HEK293T (cell line): ENCODE data around the gene P4HA1.

Experiments used
- CTCF ChIA-PET: fragments of 350-600 bp; formaldehyde crosslinking; extraction: SDS; loops from one replicate; lab custom pipeline; 2021; ENCODE audit warnings: antibody characterized with exemption, inconsistent platforms; lab: Yijun Ruan, JAX
- POLR2A ChIA-PET: fragments of 350-600 bp; formaldehyde crosslinking; extraction: SDS; loops from one replicate; lab custom pipeline; 2020; ENCODE audit warnings: antibody characterized with exemption, inconsistent platforms; lab: Yijun Ruan, JAX
- DNase-seq: peaks from one replicate; pipeline ENCODE4 v3.0.0; 2012; ENCODE audit warnings: mixed read lengths; ENCODE audit errors: extremely low spot score
- ARNT ChIP-seq: fragments of 450-650 bp; IDR thresholded peaks from 2 replicates; pipeline ENCODE4 v1.6.1; 2017; ENCODE audit warnings: mild to moderate bottlenecking
- BHLHE40 ChIP-seq: fragments of 450-650 bp; IDR thresholded peaks from 2 replicates; pipeline ENCODE4 v1.6.1; 2016; ENCODE audit warnings: mild to moderate bottlenecking, moderate library complexity, borderline replicate concordance
- CTBP1 ChIP-seq: fragments of 450-650 bp; IDR thresholded peaks from 2 replicates; pipeline ENCODE4 v1.6.1; 2016; ENCODE audit warnings: borderline replicate concordance
- ELF4 ChIP-seq: fragments of 450-650 bp; IDR thresholded peaks from 2 replicates; pipeline ENCODE4 v1.6.1; 2017; ENCODE audit warnings: antibody characterized with exemption
- FOXA1 ChIP-seq: fragments of 450-650 bp; IDR thresholded peaks from 2 replicates; pipeline ENCODE4 v1.6.1; 2016; ENCODE audit warnings: mild to moderate bottlenecking
- FOXK2 ChIP-seq: fragments of 450-650 bp; IDR thresholded peaks from 2 replicates; pipeline ENCODE4 v1.6.1; 2016; ENCODE audit warnings: mild to moderate bottlenecking
- FOXM1 ChIP-seq: fragments of 450-650 bp; IDR thresholded peaks from 2 replicates; pipeline ENCODE4 v1.6.1; 2017; ENCODE audit warnings: mild to moderate bottlenecking, borderline replicate concordance
- HDGF ChIP-seq: fragments of 450-650 bp; IDR thresholded peaks from 2 replicates; pipeline ENCODE4 v1.6.1; 2017; ENCODE audit warnings: antibody characterized with exemption, borderline replicate concordance
- L3MBTL2 ChIP-seq: fragments of 450-650 bp; conservative IDR thresholded peaks from 2 replicates; pipeline ENCODE4 v1.6.1; 2016; ENCODE audit warnings: mild to moderate bottlenecking
- LEF1 ChIP-seq: fragments of 450-650 bp; IDR thresholded peaks from 2 replicates; pipeline ENCODE4 v1.6.1; 2017; ENCODE audit warnings: mild to moderate bottlenecking, borderline replicate concordance
- NFRKB ChIP-seq: fragments of 450-650 bp; IDR thresholded peaks from 2 replicates; pipeline ENCODE4 v1.6.1; 2016; ENCODE audit warnings: mild to moderate bottlenecking, moderate library complexity
- PKNOX1 ChIP-seq: fragments of 450-650 bp; IDR thresholded peaks from 2 replicates; pipeline ENCODE4 v1.6.1; 2016
- SP1 ChIP-seq: fragments of 450-650 bp; IDR thresholded peaks from 2 replicates; pipeline ENCODE4 v1.6.1; 2017
- SUZ12 ChIP-seq: fragments of 450-650 bp; IDR thresholded peaks from 2 replicates; pipeline ENCODE4 v1.6.1; 2016; ENCODE audit warnings: mild to moderate bottlenecking
- TARDBP ChIP-seq: fragments of 450-650 bp; IDR thresholded peaks from 2 replicates; pipeline ENCODE4 v1.6.1; 2016
- ZNF384 ChIP-seq: fragments of 450-650 bp; IDR thresholded peaks from 2 replicates; pipeline ENCODE4 v1.6.1; 2016

The P4HA1 gene

GRCh38 chr10:73088304-73088703 lies 8.4 kb downstream of the P4HA1 start:
- POLR2A ChIA-PET = no interaction called here
- CTCF ChIA-PET = no interaction called here
- DNase-seq = no peak
- TF ChIP-seq SP1 = no peak
- TF ChIP-seq CTBP1 = no peak
- TF ChIP-seq L3MBTL2 = no peak
- TF ChIP-seq NFRKB = no peak
- TF ChIP-seq BHLHE40 = no peak
- TF ChIP-seq FOXM1 = no peak
- no peak for TF ChIP-seq SUZ12
- TF ChIP-seq HDGF = no peak
- no peak for TF ChIP-seq TARDBP
- TF ChIP-seq ELF4 = no peak
- no peak for TF ChIP-seq FOXA1
- TF ChIP-seq PKNOX1 = no peak

- TF ChIP-seq BHLHE40 (no peak), ELF4 (no peak), L3MBTL2 (no peak), HDGF (no peak), FOXA1 (no peak), ARNT (no peak), SUZ12 (no peak), ZNF384 (no peak), FOXK2 (no peak), LEF1 (no peak), PKNOX1 (no peak), SP1 (no peak), CTBP1 (no peak), FOXM1 (no peak), NFRKB (no peak), TARDBP (no peak)
- DNase-seq = no peak
- CTCF ChIA-PET = no interaction called here
- POLR2A ChIA-PET = interaction anchor here (0.6 kb wide), 1 partner anchor 8 kb away, joined by 3 read pairs; no protein-coding TSS in a partner anchor
These were observed 9.8 kb downstream of the P4HA1 start for GRCh38 chr10:73086816-73087215.

- no peak for TF ChIP-seq SP1
- no peak for TF ChIP-seq L3MBTL2
- TF ChIP-seq CTBP1 = no peak
- TF ChIP-seq LEF1 = no peak
- TF ChIP-seq FOXM1 = no peak
- TF ChIP-seq FOXA1 = no peak
- no peak for TF ChIP-seq BHLHE40
- TF ChIP-seq ARNT = no peak
- TF ChIP-seq FOXK2 = no peak
- no peak for TF ChIP-seq NFRKB
- no peak for TF ChIP-seq ZNF384
- TF ChIP-seq PKNOX1 = no peak
- no peak for TF ChIP-seq TARDBP
- ChIA-PET POLR2A (interaction anchor here (2.4 kb wide), 1 partner anchor 12 kb away, joined by 8 read pairs; the partner anchor contains the start of gene P4HA1), CTCF (interaction anchor here (1.6 kb wide), 1 partner anchor 12 kb away, joined by 7 read pairs; the partner anchor contains the start of gene P4HA1)
- no peak for DNase-seq
These were observed 12.5 kb downstream of the P4HA1 start for GRCh38 chr10:73084209-73084608.

DNA sequence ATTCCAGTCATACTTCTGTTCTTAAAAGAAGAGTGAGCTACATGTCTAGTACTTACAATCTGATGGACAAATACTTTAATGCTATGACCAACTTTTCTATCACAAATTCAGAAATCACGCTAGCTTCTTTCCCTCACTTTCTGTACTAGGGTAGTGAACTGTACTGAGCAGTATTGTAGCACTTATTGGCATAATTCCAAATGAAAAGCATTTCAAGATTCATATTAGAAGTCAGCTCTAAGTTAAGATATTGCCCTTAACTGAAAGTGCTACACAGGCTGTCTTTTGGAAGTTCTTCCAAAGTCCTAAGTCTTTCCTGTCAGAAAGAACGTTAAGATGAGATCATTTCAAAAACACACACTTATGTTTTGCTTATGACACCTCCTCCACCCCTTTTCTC lies 13.4 kb downstream of the P4HA1 start:
- ChIA-PET POLR2A (interaction anchor here (1.1 to 2.4 kb wide), 2 partner anchors 10 to 13 kb away, joined by 3 to 8 read pairs; partner anchors contain the start of gene P4HA1), CTCF (interaction anchor here (1.6 kb wide), 1 partner anchor 13 kb away, joined by 7 read pairs; the partner anchor contains the start of gene P4HA1)
- no peak for TF ChIP-seq ELF4
- TF ChIP-seq FOXK2 = no peak
- TF ChIP-seq BHLHE40 = no peak
- TF ChIP-seq SUZ12 = no peak
- no peak for TF ChIP-seq HDGF
- TF ChIP-seq FOXA1 = no peak
- no peak for TF ChIP-seq TARDBP
- TF ChIP-seq NFRKB = no peak
- no peak for DNase-seq

- POLR2A ChIA-PET = interaction anchor here (0.9 kb wide), 1 partner anchor 17 kb away, joined by 3 read pairs; the partner anchor contains the start of gene P4HA1
- CTCF ChIA-PET = interaction anchor here (1.1 kb wide), 1 partner anchor 19 kb away, joined by 3 read pairs; no protein-coding TSS in a partner anchor
- no peak for DNase-seq
- TF ChIP-seq FOXM1 (no peak), SP1 (no peak), HDGF (no peak), TARDBP (no peak), ARNT (no peak), FOXA1 (no peak), ZNF384 (no peak), ELF4 (no peak), SUZ12 (no peak), LEF1 (no peak), CTBP1 (no peak), NFRKB (no peak), L3MBTL2 (no peak), BHLHE40 (no peak), FOXK2 (no peak), PKNOX1 (no peak)
These were observed 16.7 kb downstream of the P4HA1 start for GRCh38 chr10:73079779-73080541.
